LNCaP clone FGC (cell line): ENCODE measurements around the gene CNNM1.

ENCODE experiments used
- DNase-seq: peaks from one replicate; pipeline ENCODE4 v3.0.0-alpha.2; 2011; ENCODE audit warnings: low read depth
- H3K4me3 ChIP-seq: 2 replicates; pipeline ENCODE4 v1.5.1; 2011; ENCODE audit warnings: mild to moderate bottlenecking, low read depth, low read length, control low read depth
- CTCF ChIP-seq: IDR thresholded peaks from 2 replicates; pipeline ENCODE4 v1.5.1; 2012; ENCODE audit warnings: mild to moderate bottlenecking; ENCODE audit not compliant: control insufficient read depth, insufficient read depth; ENCODE audit errors: extremely low read depth

CNNM1 gene

GRCh38 chr10:99421233-99421739, 92.1 kb downstream of the CNNM1 start:
- no peak for DNase-seq
- no peak for TF ChIP-seq CTCF
- no peak overlapping the region for H3K4me3 ChIP-seq

GRCh38 chr10:99422529-99423096, 93.5 kb downstream of the CNNM1 start:
- no peak overlapping the region for H3K4me3 ChIP-seq
- DNase-seq: no peak
- TF ChIP-seq CTCF: no peak

- no peak overlapping the region for H3K4me3 ChIP-seq
- TF ChIP-seq CTCF: no peak
- DNase-seq: no peak
These were observed 95.5 kb downstream of the CNNM1 start for GRCh38 chr10:99424656-99425055.

- no peak for TF ChIP-seq CTCF
- DNase-seq: no peak
- no peak overlapping the region for H3K4me3 ChIP-seq
These were observed 96.0 kb downstream of the CNNM1 start for GRCh38 chr10:99425204-99425603.

- DNase-seq: no peak
- H3K4me3 ChIP-seq: no peak overlapping the region
- TF ChIP-seq CTCF: no peak
These were observed 97.5 kb downstream of the CNNM1 start for GRCh38 chr10:99426689-99427088.

GRCh38 chr10:99427566-99428190, 98.5 kb downstream of the CNNM1 start:
- no peak for TF ChIP-seq CTCF
- no peak overlapping the region for H3K4me3 ChIP-seq
- no peak for DNase-seq
